ENCODE results near the gene PTPRM.

Gene PTPRM

GRCh38 chr18:8081267-8081666 is 514.2 kb downstream of the PTPRM start:
- TF ChIP-seq CTCF (IDR thresholded peaks at IDR 0.05; ENCODE audit: low read depth, low read length) = no peak
- no peak overlapping the region for H3K4me3 ChIP-seq (ENCODE audit: low read depth, low read length)

GRCh38 chr18:8081872-8082553 is 514.9 kb downstream of the PTPRM start:
- TF ChIP-seq CTCF (IDR thresholded peaks at IDR 0.05; ENCODE audit: low read depth, low read length) = no peak
- H3K4me3 ChIP-seq (ENCODE audit: low read depth, low read length) = no peak overlapping the region

DNA sequence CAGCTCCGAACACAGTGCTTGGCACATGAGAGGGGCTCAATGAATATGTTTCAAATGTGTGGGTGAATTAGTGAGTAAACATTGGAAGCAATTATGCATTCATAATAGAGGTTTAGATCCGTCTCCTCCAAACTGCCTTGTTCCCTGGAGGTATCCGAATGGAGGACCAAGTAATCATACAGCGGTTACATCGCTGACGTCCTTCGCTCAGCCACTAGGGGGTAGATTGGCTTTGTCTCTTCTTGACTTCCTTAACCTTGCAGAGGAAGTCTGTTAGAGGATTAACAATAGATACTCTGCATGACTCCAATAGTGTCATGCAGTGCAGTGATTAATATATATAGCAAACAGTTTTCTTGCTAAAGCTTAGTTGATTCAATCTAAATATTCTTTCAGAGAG is 517.0 kb downstream of the PTPRM start:
- H3K4me3 ChIP-seq (ENCODE audit: low read depth, low read length) = no peak overlapping the region

GRCh38 chr18:8088626-8089025 is 521.5 kb downstream of the PTPRM start:
- H3K4me3 ChIP-seq (ENCODE audit: low read depth, low read length) = no peak overlapping the region
- TF ChIP-seq CTCF (IDR thresholded peaks at IDR 0.05; ENCODE audit: low read depth, low read length) = no peak

More for the DNA sequence above, 517.0 kb downstream of the PTPRM start:
- TF ChIP-seq CTCF (IDR thresholded peaks at IDR 0.05; ENCODE audit: low read depth, low read length) = peak; percentile 58

- no peak overlapping the region for H3K4me3 ChIP-seq (ENCODE audit: low read depth, low read length)
- TF ChIP-seq CTCF (IDR thresholded peaks at IDR 0.05; ENCODE audit: low read depth, low read length) = no peak
Measured at GRCh38 chr18:8091035-8091434, 523.9 kb downstream of the PTPRM start.

DNA sequence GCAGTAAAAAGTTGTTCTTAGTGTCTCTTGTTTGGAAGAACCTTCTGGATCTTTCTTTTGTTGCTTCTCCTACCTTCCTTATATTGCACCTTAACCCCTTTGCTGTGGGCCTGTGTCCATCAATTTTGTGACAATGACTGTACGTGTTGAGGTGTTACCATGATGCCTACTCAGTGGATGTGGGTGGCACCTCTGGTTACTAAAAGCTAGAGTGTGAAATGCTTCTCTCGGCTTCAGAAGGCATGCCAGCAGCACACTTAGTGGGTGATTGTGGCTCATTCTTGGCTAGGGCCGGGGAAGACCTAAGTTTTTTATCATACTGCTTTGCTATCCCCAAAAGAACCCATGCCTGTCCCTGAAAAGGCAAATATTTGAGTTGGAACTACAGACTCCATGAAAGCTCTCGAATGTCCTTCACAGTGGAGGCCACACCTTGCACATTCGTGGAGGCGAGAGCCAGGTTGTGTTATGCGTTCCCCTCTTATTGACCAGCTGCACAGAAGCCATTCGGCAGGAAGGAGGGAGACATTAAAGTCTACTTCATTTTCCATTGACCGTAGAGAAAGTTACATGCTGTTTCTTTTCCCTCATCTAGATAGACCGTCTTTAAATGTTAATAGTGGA is 528.9 kb downstream of the PTPRM start:
- H3K4me3 ChIP-seq (ENCODE audit: low read depth, low read length) = no peak overlapping the region
- TF ChIP-seq CTCF (IDR thresholded peaks at IDR 0.05; ENCODE audit: low read depth, low read length) = no peak

- TF ChIP-seq CTCF (IDR thresholded peaks at IDR 0.05; ENCODE audit: low read depth, low read length) = no peak
- H3K4me3 ChIP-seq (ENCODE audit: low read depth, low read length) = no peak overlapping the region
Measured at GRCh38 chr18:8097399-8097798, 530.3 kb downstream of the PTPRM start.

Measured in WI38 (cell line).